Measurements from ENCODE around the gene GLCCI1.

The GLCCI1 gene

DNA sequence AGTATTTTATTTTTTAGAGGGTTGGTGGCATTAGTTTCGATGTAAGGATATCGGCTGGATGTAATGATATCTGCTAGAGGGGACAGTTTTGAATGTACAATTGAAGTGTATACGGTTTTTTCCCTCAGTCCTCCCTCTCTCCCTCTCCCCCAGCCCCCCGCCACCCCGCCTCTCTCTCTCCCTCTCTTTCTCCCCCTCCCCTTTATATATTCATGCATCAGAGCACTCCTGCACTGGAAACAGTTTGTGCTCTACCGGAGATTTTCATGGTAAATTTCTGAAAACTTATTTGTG is 1.6 kb downstream of the GLCCI1 start:
- TF ChIP-seq CTCF (IDR thresholded peaks at IDR 0.05) = no peak

DNA sequence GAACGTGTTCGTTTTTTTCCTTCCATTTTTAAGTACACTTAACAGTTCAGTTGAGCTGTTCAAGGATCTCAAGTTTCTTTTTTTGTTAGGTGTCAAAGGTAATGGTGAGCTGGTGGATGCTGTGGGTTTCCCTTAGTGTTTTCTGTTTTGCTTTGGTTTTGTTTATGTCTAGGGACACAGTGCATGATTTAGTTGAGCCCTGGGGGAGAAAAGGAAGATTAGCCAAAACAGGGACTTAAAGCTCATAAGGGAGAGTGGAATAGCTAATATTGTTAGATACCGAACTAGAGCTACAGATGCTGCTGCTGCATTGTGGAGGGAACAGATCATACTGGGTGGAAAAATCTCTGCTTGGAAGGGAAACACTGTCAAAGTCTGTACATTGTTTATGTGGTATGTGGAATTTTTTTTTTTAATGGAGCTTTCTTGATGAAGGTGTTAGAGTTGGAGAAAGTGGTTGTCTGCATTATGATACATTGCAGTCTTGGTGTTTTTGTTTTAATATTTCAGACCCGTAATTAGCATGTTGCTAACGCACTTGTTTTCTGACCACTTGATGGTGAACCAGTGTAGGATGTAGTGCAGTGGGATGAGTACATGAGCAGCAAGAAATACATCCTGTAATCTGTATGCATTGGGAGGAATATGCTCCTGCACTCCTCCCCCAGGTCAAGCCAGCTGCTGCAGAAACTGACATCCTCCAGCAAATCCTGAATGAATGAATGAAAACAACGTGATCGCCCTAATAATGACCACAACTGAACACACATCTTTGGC is 2.1 kb downstream of the GLCCI1 start:
- TF ChIP-seq CTCF (IDR thresholded peaks at IDR 0.05) = no peak

GRCh38 chr7:7971308-7972040 is 2.9 kb downstream of the GLCCI1 start:
- no peak for TF ChIP-seq CTCF (IDR thresholded peaks at IDR 0.05)

- TF ChIP-seq CTCF (IDR thresholded peaks at IDR 0.05) = no peak
Measured at GRCh38 chr7:7972128-7972527, 3.5 kb downstream of the GLCCI1 start.

GRCh38 chr7:7972922-7973594 is 4.5 kb downstream of the GLCCI1 start:
- TF ChIP-seq CTCF (IDR thresholded peaks at IDR 0.05) = no peak

DNA sequence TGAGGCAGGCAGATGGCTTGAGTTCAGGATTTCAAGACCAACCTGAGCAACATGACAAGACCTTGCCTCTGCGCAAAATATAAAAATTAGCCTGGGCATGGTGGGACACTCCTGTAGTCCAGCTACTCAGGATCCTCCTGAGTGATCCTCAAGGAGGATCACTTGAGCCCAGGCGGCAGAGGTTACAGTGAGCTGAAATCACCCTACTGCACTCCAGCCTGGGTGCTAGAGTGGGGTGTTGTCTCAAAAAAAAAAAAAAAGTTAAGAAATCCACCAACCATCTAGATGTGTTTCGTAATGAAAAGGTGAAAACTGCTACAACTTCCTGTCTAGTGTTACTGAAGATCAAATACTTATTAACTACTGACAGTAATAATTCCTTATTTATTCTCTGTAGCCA is 8.1 kb downstream of the GLCCI1 start:
- TF ChIP-seq CTCF (IDR thresholded peaks at IDR 0.05) = no peak

DNA sequence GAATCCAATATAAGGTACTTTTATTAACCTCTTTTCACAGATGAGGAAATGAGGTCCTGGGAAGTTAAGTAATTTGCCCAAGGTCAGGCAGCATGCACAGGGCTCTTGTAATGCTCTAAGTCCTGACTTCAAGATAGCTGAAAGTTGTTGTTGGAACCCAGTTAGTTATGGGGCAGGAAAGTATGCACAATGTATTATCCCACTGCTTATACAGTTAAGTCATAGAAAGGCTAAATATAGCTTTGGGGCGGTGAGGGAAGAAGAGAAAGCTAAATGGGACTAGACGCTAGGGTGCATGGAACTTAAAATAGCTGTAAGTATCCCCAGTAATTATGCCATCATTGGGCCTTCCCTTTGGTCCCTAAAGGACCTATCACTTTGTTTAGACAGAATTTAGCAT is 9.2 kb downstream of the GLCCI1 start:
- no peak for TF ChIP-seq CTCF (IDR thresholded peaks at IDR 0.05)
